K562 (cell line): ENCODE results near the gene RBSN. TPM values are rescaled to one million over a fixed set of nuclear protein-coding genes. Genes with fewer than 3 reads are reported as not detected.
A peak's percentile ranks its signal among the peaks of the same experiment; 100 is the strongest.

Experiments used
- ASH1L ChIP-seq: fragments of 450-650 bp; IDR thresholded peaks from 2 replicates; pipeline ENCODE4 v1.6.1; 2018; ENCODE audit warnings: borderline replicate concordance, mild to moderate bottlenecking, low read depth; ENCODE audit not compliant: partially characterized antibody
- ATF7 ChIP-seq: fragments of 450-650 bp; IDR thresholded peaks from 2 replicates; pipeline ENCODE4 v1.7.1; 2014; ENCODE audit warnings: mild to moderate bottlenecking, moderate library complexity
- CEBPG ChIP-seq, 3 experiments: fragments of 200-800 bp in 1 of 3; sonication (Bioruptor generic) in 1 of 3; sonication (generic) in 1 of 3; formaldehyde crosslinking in 1 of 3; IDR thresholded peaks in 2 of 3; conservative IDR thresholded peaks in 1 of 3; 2 replicates each; pipeline versions ENCODE4 v1.6.1 to v1.8.0; 2016 to 2022; ENCODE audit warnings: missing compliant biosample characterization in 2 of 3, missing genetic modification characterization in 2 of 3, mild to moderate bottlenecking in 1 of 3, missing genetic modification reagents in 1 of 3
- CHD2 ChIP-seq: IDR thresholded peaks from 2 replicates; pipeline ENCODE4 v1.6.1; 2011; ENCODE audit warnings: low read depth, low read length
- CREB1 ChIP-seq, 2 experiments: sonication (generic) in 1 of 2; formaldehyde crosslinking in 1 of 2; IDR thresholded peaks; 2 replicates each; pipeline versions ENCODE4 v1.6.1 to v1.8.0; 2012 to 2022; ENCODE audit warnings: inconsistent platforms in 1 of 2, mild to moderate bottlenecking in 1 of 2, missing genetic modification reagents in 1 of 2, moderate library complexity in 1 of 2
- CTCF ChIP-seq, 3 experiments: IDR thresholded peaks in 2 of 3; conservative IDR thresholded peaks in 1 of 3; 2 replicates each; pipeline ENCODE4 v1.5.1; 2011 to 2012; ENCODE audit warnings: low read length in 3 of 3, mild to moderate bottlenecking in 3 of 3, control low read depth in 2 of 3, improper control_type of control experiment in 1 of 3, inconsistent platforms in 1 of 3, low read depth in 1 of 3, mixed read lengths in 1 of 3, moderate library complexity in 1 of 3; ENCODE audit not compliant: insufficient read depth in 2 of 3
- E4F1 ChIP-seq: fragments of 250-450 bp; sonication (Bioruptor Pico); IDR thresholded peaks from 2 replicates; pipeline ENCODE4 v1.5.0; 2021; ENCODE audit warnings: mild to moderate bottlenecking, borderline replicate concordance
- FOXJ2 ChIP-seq: fragments of 200-800 bp; sonication (Bioruptor generic); IDR thresholded peaks from 2 replicates; pipeline ENCODE4 v1.6.1; 2016; ENCODE audit warnings: missing genetic modification characterization, missing compliant biosample characterization
- HLTF ChIP-seq: fragments of 450-650 bp; IDR thresholded peaks from 2 replicates; pipeline ENCODE4 v1.6.1; 2016
- NFATC3 ChIP-seq: fragments of 450-650 bp; IDR thresholded peaks from 2 replicates; pipeline ENCODE4 v1.6.1; 2017; ENCODE audit warnings: mild to moderate bottlenecking
- USF1 ChIP-seq: sonication (generic); formaldehyde crosslinking; IDR thresholded peaks from 2 replicates; pipeline ENCODE4 v1.9.0; 2022; ENCODE audit warnings: mild to moderate bottlenecking, missing genetic modification reagents
- ZBTB12 ChIP-seq: fragments of 250-450 bp; sonication (Bioruptor Pico); IDR thresholded peaks from 2 replicates; pipeline ENCODE4 v1.4.0; 2020
- ZNF197 ChIP-seq: fragments of 200-800 bp; sonication (Bioruptor generic); IDR thresholded peaks from 2 replicates; pipeline ENCODE4 v1.6.1; 2016; ENCODE audit warnings: low read depth, missing genetic modification characterization, missing compliant biosample characterization
- ZNF57 ChIP-seq: fragments of 450-650 bp; formaldehyde crosslinking; IDR thresholded peaks from 2 replicates; pipeline ENCODE4 v1.4.0; 2020; ENCODE audit warnings: mild to moderate bottlenecking, moderate library complexity
- polyA plus RNA-seq, 8 experiments: library from polyadenylated mRNA; depleted of rRNA in 4 of 8; stranded (reverse) in 5 of 8; unstranded in 3 of 8; fragments of >200 nt; fragmentation: Nextera tagmentation in 2 of 8; fragmentation: Illumina TruSeq in 1 of 8; extraction: Ambion mirVana in 2 of 8; extraction: Trizol in 1 of 8; gene quantifications; 2 replicates each; pipeline versions ENCODE4 v1.2.1 to v1.2.3, GENCODE V29; 2011 to 2014; ENCODE audit warnings: inconsistent platforms in 1 of 8, missing spikeins in 1 of 8
- total RNA-seq, 7 experiments: library from RNA; depleted of rRNA in 6 of 7; stranded (reverse); fragments of >200 nt in 6 of 7; fragmentation: Illumina TruSeq in 2 of 7; extraction: Trizol in 2 of 7; gene quantifications; 2 replicates each; pipeline versions ENCODE4 v1.2.1 to v1.2.3, GENCODE V29; 2011 to 2021; ENCODE audit warnings: low replicate concordance in 1 of 7
- TF ChIP-seq, protein P1 (sequence below): fragments of 250-450 bp; sonication (Bioruptor Pico); IDR thresholded peaks from 2 replicates; pipeline ENCODE4 v1.8.0; 2022; ENCODE audit warnings: inconsistent platforms

Gene RBSN
- total and polyA plus RNA-seq, 9 of the 15 experiments (the other 6 are each of a cell fraction or from before 2014, with no cell fraction given), result 2.9 to 19.6 (median 15.0) TPM

DNA sequence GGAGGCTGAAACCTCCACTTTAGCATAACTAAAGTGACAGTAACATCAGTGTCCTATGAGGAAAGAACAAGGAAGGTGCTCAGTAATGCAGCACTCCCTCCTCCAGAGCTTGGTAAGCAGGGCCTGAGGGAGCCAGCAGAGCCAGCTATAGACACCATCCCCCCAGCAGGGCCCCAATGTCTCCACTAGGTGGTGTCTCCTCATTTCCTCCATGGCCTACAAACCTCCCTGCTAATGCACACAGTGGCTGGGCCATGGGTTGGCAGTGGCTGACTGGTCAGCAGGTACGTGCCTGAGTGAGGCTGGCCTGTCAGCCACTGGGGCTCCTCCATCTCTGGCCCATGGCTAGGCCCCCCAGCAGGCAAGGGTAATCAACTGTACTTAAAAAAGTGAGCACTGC is 47.4 kb downstream of the RBSN start (continued):
- TF ChIP-seq CHD2, result no peak
- no peak for TF ChIP-seq CEBPG (CRISPR knock-in tag; IDR thresholded peaks at IDR 0.05)
- no peak for TF ChIP-seq CEBPG (tag; conservative IDR thresholded peaks at IDR 0.05 in 1 of 2, IDR thresholded peaks at IDR 0.05 in 1 of 2)
- no peak for TF ChIP-seq ZNF57
- no peak for TF ChIP-seq ZBTB12
- TF ChIP-seq ASH1L, result no peak
- 0 out of 2 replicates have a peak, but pooled peaks have one; percentile 31 for TF ChIP-seq CREB1 (IDR thresholded peaks at IDR 0.05)
- TF ChIP-seq CREB1 (CRISPR knock-in tag; IDR thresholded peaks at IDR 0.05), result no peak
- no peak for TF ChIP-seq ATF7
- TF ChIP-seq ZNF197 (CRISPR knock-in tag), result no peak
- TF ChIP-seq NFATC3, result no peak
- no peak for TF ChIP-seq HLTF
- no peak for TF ChIP-seq E4F1 (CRISPR knock-in tag)
- TF ChIP-seq, protein P1, sequence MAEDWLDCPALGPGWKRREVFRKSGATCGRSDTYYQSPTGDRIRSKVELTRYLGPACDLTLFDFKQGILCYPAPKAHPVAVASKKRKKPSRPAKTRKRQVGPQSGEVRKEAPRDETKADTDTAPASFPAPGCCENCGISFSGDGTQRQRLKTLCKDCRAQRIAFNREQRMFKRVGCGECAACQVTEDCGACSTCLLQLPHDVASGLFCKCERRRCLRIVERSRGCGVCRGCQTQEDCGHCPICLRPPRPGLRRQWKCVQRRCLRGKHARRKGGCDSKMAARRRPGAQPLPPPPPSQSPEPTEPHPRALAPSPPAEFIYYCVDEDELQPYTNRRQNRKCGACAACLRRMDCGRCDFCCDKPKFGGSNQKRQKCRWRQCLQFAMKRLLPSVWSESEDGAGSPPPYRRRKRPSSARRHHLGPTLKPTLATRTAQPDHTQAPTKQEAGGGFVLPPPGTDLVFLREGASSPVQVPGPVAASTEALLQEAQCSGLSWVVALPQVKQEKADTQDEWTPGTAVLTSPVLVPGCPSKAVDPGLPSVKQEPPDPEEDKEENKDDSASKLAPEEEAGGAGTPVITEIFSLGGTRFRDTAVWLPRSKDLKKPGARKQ, result no peak
- 0 out of 2 replicates have a peak, but pooled peaks have one; percentile 42 for TF ChIP-seq USF1 (CRISPR knock-in tag)
- TF ChIP-seq FOXJ2 (tag), result no peak
- peak; percentile 76 to 90 (median 77) for TF ChIP-seq CTCF (IDR thresholded peaks at IDR 0.05 in 2 of 3, conservative IDR thresholded peaks at IDR 0.05 in 1 of 3; ENCODE audit: insufficient read depth in 2 of 3, low read depth in 1 of 3, low read length in 3 of 3)
